Sigmoid colon (tissue), 4 donors: ENCODE data around the gene SIPA1L3.

Experiments
- EP300 ChIP-seq, 4 donors: sonication (generic); formaldehyde crosslinking; IDR thresholded peaks; one replicate each; pipeline ENCODE4 v1.6.1; 2017; ENCODE audit warnings: antibody characterized with exemption in 4 of 4
- POLR2AphosphoS5 ChIP-seq, 4 donors: sonication (generic); formaldehyde crosslinking; IDR thresholded peaks; one replicate each; pipeline ENCODE4 v1.6.1; 2017; ENCODE audit warnings: antibody characterized with exemption in 4 of 4
- TF ChIP-seq, protein P1 (sequence below), 4 experiments: fragments of 450-650 bp in 3 of 4; fragments of 200-600 bp in 1 of 4; IDR thresholded peaks; one replicate each; pipeline ENCODE4 v1.5.1; 2016 to 2019; ENCODE audit warnings: antibody characterized with exemption in 4 of 4, mild to moderate bottlenecking in 3 of 4, moderate library complexity in 2 of 4

DNA sequence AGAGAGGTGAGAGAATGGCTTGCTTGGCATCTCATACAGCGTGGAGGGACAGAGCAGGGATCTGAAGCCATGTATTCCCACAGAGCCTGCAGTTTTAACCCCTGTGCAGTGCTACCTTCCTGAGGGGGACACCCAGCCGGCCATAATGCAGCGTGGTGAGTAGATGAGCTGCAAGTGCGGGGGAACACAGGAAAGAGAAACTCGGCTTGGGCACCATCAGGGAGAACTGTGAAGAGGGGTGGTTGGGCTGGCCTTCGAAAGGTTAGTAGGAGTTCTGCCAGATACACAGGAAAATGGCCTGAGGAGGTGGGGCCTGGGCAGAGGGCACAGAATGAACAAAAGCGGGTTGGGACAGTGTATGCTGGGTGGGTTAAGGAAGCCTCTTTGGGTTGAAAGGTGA, 88.3 kb downstream of the SIPA1L3 start:
- TF ChIP-seq POLR2AphosphoS5 (IDR thresholded peaks at IDR 0.05): no peak
- TF ChIP-seq, protein P1, sequence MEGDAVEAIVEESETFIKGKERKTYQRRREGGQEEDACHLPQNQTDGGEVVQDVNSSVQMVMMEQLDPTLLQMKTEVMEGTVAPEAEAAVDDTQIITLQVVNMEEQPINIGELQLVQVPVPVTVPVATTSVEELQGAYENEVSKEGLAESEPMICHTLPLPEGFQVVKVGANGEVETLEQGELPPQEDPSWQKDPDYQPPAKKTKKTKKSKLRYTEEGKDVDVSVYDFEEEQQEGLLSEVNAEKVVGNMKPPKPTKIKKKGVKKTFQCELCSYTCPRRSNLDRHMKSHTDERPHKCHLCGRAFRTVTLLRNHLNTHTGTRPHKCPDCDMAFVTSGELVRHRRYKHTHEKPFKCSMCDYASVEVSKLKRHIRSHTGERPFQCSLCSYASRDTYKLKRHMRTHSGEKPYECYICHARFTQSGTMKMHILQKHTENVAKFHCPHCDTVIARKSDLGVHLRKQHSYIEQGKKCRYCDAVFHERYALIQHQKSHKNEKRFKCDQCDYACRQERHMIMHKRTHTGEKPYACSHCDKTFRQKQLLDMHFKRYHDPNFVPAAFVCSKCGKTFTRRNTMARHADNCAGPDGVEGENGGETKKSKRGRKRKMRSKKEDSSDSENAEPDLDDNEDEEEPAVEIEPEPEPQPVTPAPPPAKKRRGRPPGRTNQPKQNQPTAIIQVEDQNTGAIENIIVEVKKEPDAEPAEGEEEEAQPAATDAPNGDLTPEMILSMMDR (IDR thresholded peaks at IDR 0.05): no peak
- no peak for TF ChIP-seq EP300 (IDR thresholded peaks at IDR 0.05)
